HG02610 (cell line): Measurements from ENCODE around the gene ZNF682.
"Not testable (repeated sequence)": the region's sequence is repeated elsewhere in the genome, so short reads cannot be mapped to it uniquely, and the experiment has no call there.

ENCODE experiments used
- ATAC-seq: cut with Tn5 transposase; IDR thresholded peaks from one replicate; pipeline ENCODE4 v1.9.1; 2021; ENCODE audit warnings: mild to moderate bottlenecking, moderate library complexity; ENCODE audit not compliant: unreplicated experiment

Gene ZNF682

GRCh38 chr19:20005741-20006140, 33.6 kb downstream of the ZNF682 start:
- ATAC-seq: no peak

GRCh38 chr19:19997656-19998268, 41.5 kb downstream of the ZNF682 start:
- ATAC-seq: no peak

GRCh38 chr19:19966862-19967261, 72.4 kb downstream of the ZNF682 start:
- no peak for ATAC-seq

- not testable (repeated sequence) for ATAC-seq
Observed at GRCh38 chr19:19966126-19966525, 73.2 kb downstream of the ZNF682 start.

- no peak for ATAC-seq
Observed at GRCh38 chr19:19964416-19964815, 74.9 kb downstream of the ZNF682 start.

- not testable (repeated sequence) for ATAC-seq
Observed at GRCh38 chr19:19959151-19959799, 80.0 kb downstream of the ZNF682 start.

- not testable (repeated sequence) for ATAC-seq
Observed at GRCh38 chr19:19957766-19958165, 81.5 kb downstream of the ZNF682 start.

GRCh38 chr19:19956434-19957075, 82.8 kb downstream of the ZNF682 start:
- no peak for ATAC-seq

- ATAC-seq: no peak
Observed at GRCh38 chr19:19955208-19955607, 84.1 kb downstream of the ZNF682 start.
